Measurements from ENCODE around the gene NBL1.

DNA sequence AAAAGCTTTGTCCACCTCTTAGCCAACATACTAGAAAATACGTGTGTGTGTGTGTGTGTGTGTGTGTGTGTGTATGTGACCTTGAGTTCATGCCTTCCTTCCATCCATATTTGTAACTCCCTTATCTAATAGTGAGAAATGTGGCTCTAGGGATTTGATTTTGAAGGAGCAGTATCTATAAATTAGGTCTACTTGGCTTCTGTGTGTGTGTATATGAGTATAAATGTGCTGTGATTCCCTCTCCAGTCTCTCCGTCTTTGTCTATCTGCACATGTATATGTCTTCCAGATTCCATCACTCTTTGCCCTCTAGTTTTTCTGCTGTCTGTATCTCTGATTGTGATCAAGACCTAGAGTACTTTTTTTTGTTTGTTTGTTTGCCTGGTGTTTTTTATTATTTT is 11.9 kb upstream of the NBL1 start:
- TF ChIP-seq POLR2A (IDR thresholded peaks at IDR 0.05) (no peak), CTCF (IDR thresholded peaks at IDR 0.05) (no peak)
